Activated naive CD8-positive, alpha-beta T cell treated with anti-CD3 and anti-CD28 coated beads, Interleukin-2, amount 50 U/mL, for 24 hours (primary cell): Measurements from ENCODE around the gene WDHD1.
A peak's percentile ranks its signal among the peaks of the same experiment; 100 is the strongest.
"Not testable (repeated sequence)": the region's sequence is repeated elsewhere in the genome, so short reads cannot be mapped to it uniquely, and the experiment has no call there.

Experiments used
- ATAC-seq: fragments of 150-1000 bp; cut with Tn5 transposase; one replicate; pipeline ENCODE4 v1.10.0; 2021
- DNase-seq: peaks from one replicate; pipeline ENCODE4 v3.0.0; 2021
- H3K27ac Mint-ChIP-seq: one replicate; pipeline ENCODE4 v1.8.0; 2021; ENCODE audit warnings: mild to moderate bottlenecking, mixed read lengths
- H3K27me3 Mint-ChIP-seq: one replicate; pipeline ENCODE4 v1.8.0; 2021; ENCODE audit warnings: mixed read lengths
- H3K36me3 Mint-ChIP-seq: one replicate; pipeline ENCODE4 v1.8.0; 2021; ENCODE audit warnings: low read depth, mixed read lengths
- H3K4me1 Mint-ChIP-seq: one replicate; pipeline ENCODE4 v1.8.0; 2021; ENCODE audit warnings: mixed read lengths
- H3K4me3 Mint-ChIP-seq: one replicate; pipeline ENCODE4 v1.8.0; 2021; ENCODE audit warnings: mild to moderate bottlenecking, moderate library complexity, mixed read lengths
- H3K9me3 Mint-ChIP-seq: one replicate; pipeline ENCODE4 v1.8.0; 2021; ENCODE audit warnings: mixed read lengths

WDHD1 gene

GRCh38 chr14:55054098-55054497 lies 27.2 kb upstream of the WDHD1 start:
- H3K27ac Mint-ChIP-seq, result peak overlapping the region; percentile 23
- H3K9me3 Mint-ChIP-seq, result no peaks in the 10 kb centered on the region
- peaks cover 36% of the 10 kb centered on the region for H3K36me3 Mint-ChIP-seq
- DNase-seq (no peak), ATAC-seq (no peak)
- H3K4me3 Mint-ChIP-seq, result peak overlapping the region; percentile 92
- peaks cover 48% of the 10 kb centered on the region for H3K4me1 Mint-ChIP-seq
- no peaks in the 10 kb centered on the region for H3K27me3 Mint-ChIP-seq

- no peaks in the 10 kb centered on the region for H3K27me3 Mint-ChIP-seq
- peaks cover 36% of the 10 kb centered on the region for H3K36me3 Mint-ChIP-seq
- DNase-seq (no peak), ATAC-seq (no peak)
- H3K27ac Mint-ChIP-seq, result peak overlapping the region; percentile 23
- peak overlapping the region; percentile 92 for H3K4me3 Mint-ChIP-seq
- H3K4me1 Mint-ChIP-seq, result peaks cover 48% of the 10 kb centered on the region
- no peaks in the 10 kb centered on the region for H3K9me3 Mint-ChIP-seq
These were observed 26.6 kb upstream of the WDHD1 start for GRCh38 chr14:55053500-55053899.

GRCh38 chr14:55053018-55053417 lies 26.1 kb upstream of the WDHD1 start:
- ATAC-seq, result no peak
- peaks cover 33% of the 10 kb centered on the region for H3K36me3 Mint-ChIP-seq
- peak overlapping the region; percentile 92 for H3K4me3 Mint-ChIP-seq
- DNase-seq, result no peak
- H3K27ac Mint-ChIP-seq, result peak overlapping the region; percentile 90
- peaks cover 45% of the 10 kb centered on the region for H3K4me1 Mint-ChIP-seq
- no peaks in the 10 kb centered on the region for H3K27me3 Mint-ChIP-seq
- no peaks in the 10 kb centered on the region for H3K9me3 Mint-ChIP-seq

GRCh38 chr14:55052269-55052930 lies 25.5 kb upstream of the WDHD1 start:
- no peak for DNase-seq
- peak; percentile 9 for ATAC-seq
- H3K9me3 Mint-ChIP-seq, result no peaks in the 10 kb centered on the region
- H3K27me3 Mint-ChIP-seq, result no peaks in the 10 kb centered on the region
- peaks cover 43% of the 10 kb centered on the region for H3K4me1 Mint-ChIP-seq
- peak overlapping the region; percentile 92 for H3K4me3 Mint-ChIP-seq
- peak overlapping the region; percentile 90 for H3K27ac Mint-ChIP-seq
- peaks cover 30% of the 10 kb centered on the region for H3K36me3 Mint-ChIP-seq

- Mint-ChIP-seq H3K9me3 (no peaks in the 10 kb centered on the region), H3K27me3 (no peaks in the 10 kb centered on the region), H3K4me1 (peaks cover 41% of the 10 kb centered on the region), H3K4me3 (peak within 1 kb of the TSS; percentile 92), H3K36me3 (peaks cover 28% of the 10 kb centered on the region), H3K27ac (peak within 1 kb of the TSS; percentile 90)
- peak; percentile 93 for ATAC-seq
- DNase-seq, result peak; percentile 94
These were observed 24.7 kb upstream of the WDHD1 start, which contains the start of gene MAPK1IP1L for GRCh38 chr14:55051423-55052268. Gene MAPK1IP1L, plus strand, starts transcription at chr14:55051647. Its CDS starts 10,037 bp downstream, at chr14:55061684.

- H3K4me3 Mint-ChIP-seq, result peak overlapping the region; percentile 92
- ATAC-seq (peak; percentile 30), DNase-seq (no peak)
- H3K27me3 Mint-ChIP-seq, result no peaks in the 10 kb centered on the region
- H3K9me3 Mint-ChIP-seq, result no peaks in the 10 kb centered on the region
- H3K36me3 Mint-ChIP-seq, result peaks cover 26% of the 10 kb centered on the region
- peak overlapping the region; percentile 90 for H3K27ac Mint-ChIP-seq
- H3K4me1 Mint-ChIP-seq, result peaks cover 38% of the 10 kb centered on the region
These were observed 24.2 kb upstream of the WDHD1 start for GRCh38 chr14:55051165-55051422.

- Mint-ChIP-seq H3K4me1 (peaks cover 40% of the 10 kb centered on the region), H3K36me3 (peaks cover 23% of the 10 kb centered on the region), H3K27me3 (no peaks in the 10 kb centered on the region), H3K9me3 (no peaks in the 10 kb centered on the region), H3K4me3 (no peak overlapping the region), H3K27ac (no peak overlapping the region)
- DNase-seq, result no peak
- no peak for ATAC-seq
These were observed 22.1 kb upstream of the WDHD1 start for GRCh38 chr14:55048900-55049436.

- DNase-seq, result no peak
- H3K4me3 Mint-ChIP-seq, result no peak overlapping the region
- no peak overlapping the region for H3K27ac Mint-ChIP-seq
- H3K4me1 Mint-ChIP-seq, result peaks cover 26% of the 10 kb centered on the region
- H3K27me3 Mint-ChIP-seq, result no peaks in the 10 kb centered on the region
- H3K9me3 Mint-ChIP-seq, result no peaks in the 10 kb centered on the region
- H3K36me3 Mint-ChIP-seq, result peaks cover 21% of the 10 kb centered on the region
- ATAC-seq, result no peak
These were observed 20.6 kb upstream of the WDHD1 start for GRCh38 chr14:55047301-55048053.

- peaks cover 17% of the 10 kb centered on the region for H3K36me3 Mint-ChIP-seq
- no peak overlapping the region for H3K27ac Mint-ChIP-seq
- no peaks in the 10 kb centered on the region for H3K27me3 Mint-ChIP-seq
- ATAC-seq (peak; percentile 49), DNase-seq (no peak)
- H3K4me3 Mint-ChIP-seq, result no peak overlapping the region
- H3K9me3 Mint-ChIP-seq, result no peaks in the 10 kb centered on the region
- H3K4me1 Mint-ChIP-seq, result peaks cover 17% of the 10 kb centered on the region
These were observed 18.2 kb upstream of the WDHD1 start for GRCh38 chr14:55045087-55045486.

- no peak overlapping the region for H3K27ac Mint-ChIP-seq
- DNase-seq (no peak), ATAC-seq (no peak)
- no peak overlapping the region for H3K4me3 Mint-ChIP-seq
- H3K9me3 Mint-ChIP-seq, result no peaks in the 10 kb centered on the region
- H3K36me3 Mint-ChIP-seq, result peaks cover 26% of the 10 kb centered on the region
- H3K4me1 Mint-ChIP-seq, result peaks cover 17% of the 10 kb centered on the region
- no peaks in the 10 kb centered on the region for H3K27me3 Mint-ChIP-seq
These were observed 16.6 kb upstream of the WDHD1 start for GRCh38 chr14:55043528-55043927.

- ATAC-seq (no peak), DNase-seq (no peak)
- Mint-ChIP-seq H3K27ac (no peak overlapping the region), H3K9me3 (peaks cover 4% of the 10 kb centered on the region), H3K4me1 (peaks cover 2% of the 10 kb centered on the region), H3K4me3 (no peak overlapping the region), H3K36me3 (peaks cover 51% of the 10 kb centered on the region), H3K27me3 (no peaks in the 10 kb centered on the region)
These were observed 11.8 kb upstream of the WDHD1 start for GRCh38 chr14:55038708-55039107.

- H3K36me3 Mint-ChIP-seq, result peaks cover 47% of the 10 kb centered on the region
These were observed 11.1 kb upstream of the WDHD1 start for GRCh38 chr14:55037995-55038394.

GRCh38 chr14:55031190-55031589 lies 4.3 kb upstream of the WDHD1 start:
- H3K9me3 Mint-ChIP-seq, result no peaks in the 10 kb centered on the region
- H3K27me3 Mint-ChIP-seq, result no peaks in the 10 kb centered on the region
- DNase-seq, result no peak
- H3K4me3 Mint-ChIP-seq, result no peak overlapping the region
- H3K4me1 Mint-ChIP-seq, result peaks cover 42% of the 10 kb centered on the region
- H3K27ac Mint-ChIP-seq, result no peak overlapping the region
- ATAC-seq, result no peak
- peaks cover 35% of the 10 kb centered on the region for H3K36me3 Mint-ChIP-seq

More at GRCh38 chr14:55037995-55038394, 11.1 kb upstream of the WDHD1 start:
- not testable (repeated sequence) for H3K27me3 Mint-ChIP-seq, DNase-seq, ATAC-seq, H3K4me1 Mint-ChIP-seq, H3K9me3 Mint-ChIP-seq, H3K4me3 Mint-ChIP-seq
- peak overlapping the region; percentile 37 for H3K27ac Mint-ChIP-seq

GRCh38 chr14:55028476-55028875 lies 1.6 kb upstream of the WDHD1 start:
- H3K9me3 Mint-ChIP-seq, result no peaks in the 10 kb centered on the region
- peak overlapping the region; percentile 97 for H3K4me3 Mint-ChIP-seq
- no peaks in the 10 kb centered on the region for H3K27me3 Mint-ChIP-seq
- no peak for DNase-seq
- peaks cover 54% of the 10 kb centered on the region for H3K4me1 Mint-ChIP-seq
- ATAC-seq, result no peak
- H3K27ac Mint-ChIP-seq, result peak overlapping the region; percentile 95
- H3K36me3 Mint-ChIP-seq, result peaks cover 30% of the 10 kb centered on the region
